Measurements from ENCODE around the gene AP5Z1. TPM values are rescaled to one million over a fixed set of nuclear protein-coding genes. Genes with fewer than 3 reads are reported as not detected.
A peak's percentile ranks its signal among the peaks of the same experiment; 100 is the strongest.
"Not testable (repeated sequence)": the region's sequence is repeated elsewhere in the genome, so short reads cannot be mapped to it uniquely, and the experiment has no call there.

Gene AP5Z1
- total RNA-seq, 1 experiment from 2014 or later: 22.4 TPM

GRCh38 chr7:4784799-4785198, 9.4 kb downstream of the AP5Z1 start:
- no peak for DNase-seq
- Histone ChIP-seq H3K36me3 (replicated peaks; ENCODE audit: control insufficient read depth, insufficient read depth, low read length) (peaks cover 7% of the 10 kb centered on the region), H3K4me3 (ENCODE audit: insufficient read depth, low read depth, low read length) (no peak overlapping the region), H3K27me3 (ENCODE audit: control insufficient read depth, insufficient read depth, low read length) (no peaks in the 10 kb centered on the region)

DNA sequence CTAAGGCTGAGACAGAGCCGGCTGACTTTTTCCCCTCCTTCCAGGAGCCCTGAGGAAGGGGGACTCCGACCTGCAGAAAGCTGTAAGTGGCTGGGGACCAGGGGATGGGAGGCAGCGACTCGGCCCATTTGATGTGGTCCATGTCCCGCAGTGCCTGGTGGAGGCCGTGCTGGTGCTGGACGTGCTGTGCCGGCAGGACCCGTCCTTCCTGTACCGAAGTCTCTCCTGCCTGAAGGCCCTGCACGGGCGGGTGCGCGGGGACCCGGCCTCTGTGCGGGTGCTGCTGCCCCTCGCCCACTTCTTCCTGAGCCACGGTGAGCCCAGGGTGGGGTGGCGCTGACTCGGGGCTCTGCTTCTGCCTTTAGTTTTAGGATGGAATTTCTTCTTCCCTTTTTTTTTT, 9.9 kb downstream of the AP5Z1 start:
- peaks cover 7% of the 10 kb centered on the region for H3K36me3 ChIP-seq (replicated peaks; ENCODE audit: control insufficient read depth, insufficient read depth, low read length)
- H3K4me3 ChIP-seq (ENCODE audit: insufficient read depth, low read depth, low read length): no peak overlapping the region
- H3K27me3 ChIP-seq (ENCODE audit: control insufficient read depth, insufficient read depth, low read length): no peaks in the 10 kb centered on the region
- DNase-seq: no peak

DNA sequence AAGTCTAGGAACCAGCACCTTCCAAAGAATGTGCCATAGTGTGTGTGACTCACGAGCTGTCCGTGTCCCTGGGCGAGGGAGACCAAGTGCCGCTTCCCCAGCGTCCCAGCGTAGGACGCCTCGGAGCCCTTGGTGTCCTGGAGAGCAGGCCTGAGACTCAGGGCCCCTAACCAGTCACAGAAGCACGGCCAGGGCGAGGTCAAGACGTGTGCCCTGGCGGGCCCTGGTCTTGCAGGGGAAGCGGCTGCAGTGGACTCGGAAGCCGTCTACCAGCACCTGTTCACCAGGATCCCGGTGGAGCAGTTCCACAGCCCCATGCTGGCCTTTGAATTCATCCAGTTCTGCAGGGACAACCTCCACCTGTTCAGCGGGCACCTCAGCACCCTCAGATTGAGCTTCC, 10.6 kb downstream of the AP5Z1 start:
- H3K27me3 ChIP-seq (ENCODE audit: control insufficient read depth, insufficient read depth, low read length): no peaks in the 10 kb centered on the region
- H3K36me3 ChIP-seq (replicated peaks; ENCODE audit: control insufficient read depth, insufficient read depth, low read length): peaks cover 7% of the 10 kb centered on the region
- no peak overlapping the region for H3K4me3 ChIP-seq (ENCODE audit: insufficient read depth, low read depth, low read length)
- no peak for DNase-seq

DNA sequence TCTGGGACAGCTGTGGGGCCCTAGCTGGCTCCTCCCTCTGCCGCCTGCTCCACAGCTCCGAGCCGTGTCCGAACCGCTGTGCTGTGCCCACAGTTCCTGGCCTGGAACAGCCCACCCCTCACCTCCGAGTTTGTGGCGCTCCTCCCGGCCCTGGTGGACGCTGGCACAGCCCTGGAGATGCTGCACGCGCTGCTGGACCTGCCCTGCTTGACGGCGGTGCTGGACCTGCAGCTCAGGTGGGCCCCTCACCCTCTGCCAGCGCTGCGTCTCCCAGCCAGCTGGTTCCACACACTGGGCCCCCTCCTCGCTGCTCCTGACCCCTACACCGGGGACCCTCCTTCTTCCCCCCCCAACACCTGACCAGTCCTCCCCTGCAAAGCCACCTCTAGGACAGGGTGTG, 12.1 kb downstream of the AP5Z1 start:
- DNase-seq: no peak
- Histone ChIP-seq H3K4me3 (ENCODE audit: insufficient read depth, low read depth, low read length) (no peak overlapping the region), H3K27me3 (ENCODE audit: control insufficient read depth, insufficient read depth, low read length) (no peaks in the 10 kb centered on the region), H3K36me3 (replicated peaks; ENCODE audit: control insufficient read depth, insufficient read depth, low read length) (peaks cover 1% of the 10 kb centered on the region)

GRCh38 chr7:4787947-4788626, 12.7 kb downstream of the AP5Z1 start:
- H3K36me3 ChIP-seq (replicated peaks; ENCODE audit: control insufficient read depth, insufficient read depth, low read length): peaks cover 1% of the 10 kb centered on the region
- no peak for DNase-seq
- no peak overlapping the region for H3K4me3 ChIP-seq (ENCODE audit: insufficient read depth, low read depth, low read length)
- H3K27me3 ChIP-seq (ENCODE audit: control insufficient read depth, insufficient read depth, low read length): no peaks in the 10 kb centered on the region

GRCh38 chr7:4788627-4789189, 13.3 kb downstream of the AP5Z1 start:
- H3K36me3 ChIP-seq (replicated peaks; ENCODE audit: control insufficient read depth, insufficient read depth, low read length): peaks cover 1% of the 10 kb centered on the region
- no peak for DNase-seq
- no peak overlapping the region for H3K4me3 ChIP-seq (ENCODE audit: insufficient read depth, low read depth, low read length)
- H3K27me3 ChIP-seq (ENCODE audit: control insufficient read depth, insufficient read depth, low read length): no peaks in the 10 kb centered on the region

DNA sequence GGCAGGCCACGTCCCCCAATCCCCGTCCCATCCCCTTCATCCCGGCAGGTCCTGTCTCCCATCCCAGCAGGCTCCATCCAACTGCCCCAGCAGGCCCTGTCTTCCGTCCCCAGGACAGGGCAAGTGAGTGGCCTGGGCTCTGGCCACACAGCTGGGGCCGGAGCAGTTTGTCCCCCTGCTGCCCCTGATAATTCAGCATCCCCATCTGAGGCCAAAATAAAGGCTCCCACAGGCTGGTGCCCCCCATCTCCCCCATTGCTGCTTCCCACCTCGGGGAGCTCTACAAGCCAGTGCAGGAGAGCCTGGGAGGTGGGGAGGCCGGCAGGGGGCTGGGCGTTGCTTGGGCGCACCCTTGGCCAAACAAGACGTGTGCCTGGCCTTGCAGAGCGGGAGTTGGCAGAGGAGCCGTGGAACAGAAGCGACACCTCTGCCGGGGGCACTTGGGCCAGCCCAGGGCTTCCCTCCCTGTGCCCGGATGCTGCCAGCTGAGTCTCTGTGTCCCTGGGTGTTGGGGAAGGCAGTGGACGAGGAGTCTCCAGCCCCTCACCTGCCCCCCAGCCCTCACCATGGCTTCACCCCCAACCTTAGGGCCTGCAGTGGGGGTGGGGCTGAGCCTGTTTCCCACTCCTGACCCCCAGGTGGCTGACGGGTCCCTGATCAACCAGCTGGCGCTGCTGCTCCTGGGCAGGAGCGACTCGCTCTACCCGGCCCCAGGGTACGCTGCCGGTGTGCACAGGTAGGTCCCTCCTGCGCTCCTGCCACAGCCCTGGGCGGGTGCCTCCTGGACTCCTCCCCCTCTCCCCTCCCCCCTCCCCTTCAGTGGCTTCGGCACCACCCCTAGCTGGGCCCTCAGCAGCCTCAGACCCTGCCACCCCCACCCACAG, 14.0 kb downstream of the AP5Z1 start:
- H3K36me3 ChIP-seq (replicated peaks; ENCODE audit: control insufficient read depth, insufficient read depth, low read length): peaks cover 1% of the 10 kb centered on the region
- no peak overlapping the region for H3K4me3 ChIP-seq (ENCODE audit: insufficient read depth, low read depth, low read length)
- H3K27me3 ChIP-seq (ENCODE audit: control insufficient read depth, insufficient read depth, low read length): no peaks in the 10 kb centered on the region
- no peak for DNase-seq

GRCh38 chr7:4790078-4790465, 14.6 kb downstream of the AP5Z1 start:
- Histone ChIP-seq H3K36me3 (replicated peaks; ENCODE audit: control insufficient read depth, insufficient read depth, low read length) (peaks cover 1% of the 10 kb centered on the region), H3K27me3 (ENCODE audit: control insufficient read depth, insufficient read depth, low read length) (no peaks in the 10 kb centered on the region), H3K4me3 (ENCODE audit: insufficient read depth, low read depth, low read length) (no peak overlapping the region)
- no peak for DNase-seq

GRCh38 chr7:4790516-4790991, 15.1 kb downstream of the AP5Z1 start:
- DNase-seq: no peak
- Histone ChIP-seq H3K4me3 (ENCODE audit: insufficient read depth, low read depth, low read length) (no peak overlapping the region), H3K36me3 (replicated peaks; ENCODE audit: control insufficient read depth, insufficient read depth, low read length) (peaks cover 1% of the 10 kb centered on the region), H3K27me3 (ENCODE audit: control insufficient read depth, insufficient read depth, low read length) (no peaks in the 10 kb centered on the region)

DNA sequence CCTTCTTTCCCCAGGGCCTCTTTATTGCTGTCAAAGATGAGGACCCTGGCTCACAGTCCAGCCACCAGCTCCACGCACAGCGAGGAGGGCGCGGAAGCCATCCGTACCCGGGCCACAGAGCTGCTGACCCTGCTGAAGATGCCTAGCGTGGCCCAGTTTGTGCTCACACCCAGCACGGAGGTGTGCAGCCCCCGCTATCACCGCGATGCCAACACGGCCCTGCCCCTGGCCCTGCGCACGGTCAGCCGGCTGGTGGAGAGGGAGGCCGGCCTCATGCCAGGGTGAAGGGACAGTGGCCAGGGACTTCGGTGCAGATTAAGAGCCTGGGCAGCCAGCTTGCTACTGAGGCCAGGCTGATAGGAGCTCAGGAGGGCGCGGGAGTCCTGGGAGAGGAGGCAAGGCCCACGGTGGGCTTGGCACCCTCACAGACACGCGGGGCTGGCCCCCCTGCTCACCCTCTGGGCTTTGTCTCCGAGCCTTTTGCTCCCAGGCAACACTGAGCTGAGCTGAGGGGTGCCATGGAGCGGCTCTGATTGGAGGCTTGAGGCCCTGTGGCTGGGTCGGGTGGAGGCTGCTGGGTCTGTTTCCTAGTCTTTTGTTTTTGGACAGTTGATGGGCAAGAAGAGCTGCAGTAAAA, 15.8 kb downstream of the AP5Z1 start:
- no peak for DNase-seq
- no peaks in the 10 kb centered on the region for H3K27me3 ChIP-seq (ENCODE audit: control insufficient read depth, insufficient read depth, low read length)
- no peak overlapping the region for H3K4me3 ChIP-seq (ENCODE audit: insufficient read depth, low read depth, low read length)

DNA sequence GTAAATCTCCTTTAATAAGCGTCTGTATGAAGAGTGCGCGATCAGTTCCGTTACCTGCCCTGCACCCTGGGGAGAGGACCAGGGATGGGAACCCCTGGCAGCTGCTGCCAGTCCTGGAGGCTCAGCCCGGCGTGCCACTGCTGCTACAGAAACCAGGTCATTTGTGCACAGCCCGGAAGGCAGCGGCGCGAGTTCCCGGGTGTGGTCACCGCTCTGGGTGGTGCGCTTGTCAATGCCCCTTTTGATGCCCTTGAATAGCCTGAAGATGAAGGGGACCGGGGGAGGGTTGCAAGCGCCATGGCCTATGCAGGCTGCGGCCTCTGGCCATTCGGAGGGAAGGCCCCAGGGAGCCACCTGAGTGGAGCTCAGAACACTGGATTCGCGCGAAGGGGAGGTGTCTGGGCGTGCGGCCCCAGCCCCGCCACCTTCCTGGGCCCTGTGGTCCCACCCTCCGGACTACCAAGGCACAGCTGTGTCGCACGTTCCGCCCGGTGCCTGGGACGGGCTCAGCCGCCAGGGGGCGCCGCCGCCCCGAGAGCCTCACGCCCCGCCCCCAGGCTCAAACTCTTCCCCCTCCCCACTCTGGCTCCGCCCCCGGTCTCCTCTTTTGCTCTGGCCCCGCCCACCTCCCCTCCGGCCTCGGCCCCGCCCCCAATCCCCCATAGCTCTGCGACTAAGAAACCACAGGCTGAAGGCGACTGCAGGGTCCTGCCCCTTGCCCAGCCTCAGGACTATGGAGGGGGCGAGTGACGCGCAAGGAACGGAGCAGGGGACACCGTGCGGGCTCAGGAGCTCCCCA, 16.5 kb downstream of the AP5Z1 start:
- Histone ChIP-seq H3K36me3 (replicated peaks; ENCODE audit: control insufficient read depth, insufficient read depth, low read length) (no peaks in the 10 kb centered on the region; the same call in none of the 2 replicates), H3K27me3 (ENCODE audit: control insufficient read depth, insufficient read depth, low read length) (no peaks in the 10 kb centered on the region), H3K4me3 (ENCODE audit: insufficient read depth, low read depth, low read length) (peak overlapping the region; percentile 63)
- DNase-seq: peak; percentile 95

More for the DNA sequence above, 15.8 kb downstream of the AP5Z1 start:
- peaks cover 1% of the 10 kb centered on the region for H3K36me3 ChIP-seq (replicated peaks; ENCODE audit: control insufficient read depth, insufficient read depth, low read length)

DNA sequence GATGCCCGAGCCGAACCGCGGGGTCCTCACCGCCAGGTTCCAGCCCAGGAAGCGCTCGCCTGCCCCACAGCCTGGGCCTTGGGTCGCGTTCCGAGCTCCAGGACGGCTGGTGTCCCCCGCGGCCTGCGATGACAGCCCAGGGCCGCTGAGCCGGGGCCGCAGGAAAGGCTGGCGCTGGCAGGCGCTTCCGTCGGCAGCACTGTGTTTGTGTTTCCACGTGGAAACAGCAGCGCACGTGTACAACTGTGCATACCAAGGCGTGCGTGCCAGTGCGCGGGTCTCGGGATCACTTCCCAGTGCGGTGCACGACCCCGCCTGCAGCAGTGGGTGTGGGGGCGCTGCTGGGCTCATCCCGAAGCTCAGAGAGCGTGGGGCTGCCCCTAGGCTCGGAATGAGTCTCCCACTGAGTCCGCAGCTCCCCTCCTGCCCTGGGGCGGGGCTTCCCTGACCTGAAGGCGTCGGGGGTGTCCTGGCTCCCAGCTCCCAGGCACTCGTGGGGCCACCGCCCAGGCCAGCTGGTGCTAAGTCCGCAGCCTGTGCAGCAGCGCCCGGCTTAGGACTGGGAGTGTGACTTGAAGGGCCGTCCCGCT, 17.2 kb downstream of the AP5Z1 start:
- peak; percentile 66 for DNase-seq
- Histone ChIP-seq H3K36me3 (replicated peaks; ENCODE audit: control insufficient read depth, insufficient read depth, low read length) (no peaks in the 10 kb centered on the region; the same call in none of the 2 replicates), H3K4me3 (ENCODE audit: insufficient read depth, low read depth, low read length) (peak overlapping the region; percentile 63), H3K27me3 (ENCODE audit: control insufficient read depth, insufficient read depth, low read length) (no peaks in the 10 kb centered on the region)

DNA sequence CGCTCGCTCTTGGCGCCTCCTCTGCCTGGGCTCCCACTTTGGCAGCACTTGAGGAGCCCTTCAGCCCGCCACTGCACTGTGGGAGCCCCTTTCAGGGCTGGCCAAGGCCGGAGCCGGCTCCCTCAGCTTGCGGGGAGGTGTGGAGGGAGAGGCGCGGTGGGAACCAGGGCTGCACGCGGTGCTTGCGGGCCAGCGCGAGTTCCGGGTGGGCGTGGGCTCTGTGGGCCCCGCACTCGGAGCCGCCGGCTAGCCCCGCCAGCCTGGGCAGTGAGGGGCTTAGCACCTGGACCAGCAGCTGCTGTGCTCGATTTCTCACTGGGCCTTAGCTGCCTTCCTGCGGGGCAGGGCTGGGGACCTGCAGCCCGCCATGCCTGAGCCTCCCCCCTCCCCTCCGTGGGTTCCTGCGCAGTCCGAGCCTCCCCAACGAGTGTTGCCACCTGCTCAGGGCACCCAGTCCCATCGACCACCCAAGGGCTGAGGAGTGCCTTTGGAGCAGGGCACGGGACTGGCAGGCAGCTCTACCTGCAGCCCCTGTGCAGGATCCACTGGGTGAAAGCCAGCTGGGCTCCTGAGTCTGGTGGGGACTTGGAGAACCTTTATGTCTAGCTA, 18.1 kb downstream of the AP5Z1 start:
- H3K4me3 ChIP-seq (ENCODE audit: insufficient read depth, low read depth, low read length); DNase-seq; H3K27me3 ChIP-seq (ENCODE audit: control insufficient read depth, insufficient read depth, low read length); H3K36me3 ChIP-seq (replicated peaks; ENCODE audit: control insufficient read depth, insufficient read depth, low read length): not testable (repeated sequence)

Measured in H7 (cell line).